Lower lobe of right lung (tissue), 2 donors: Measurements from ENCODE around the gene UBE2J2. TPM values are rescaled to one million over a fixed set of nuclear protein-coding genes. Genes with fewer than 3 reads are reported as not detected.

Source experiments
- ATAC-seq, 2 donors: fragments of 200-7000 bp; cut with Tn5 transposase; one replicate each; pipeline ENCODE4 v1.9.1; 2020 to 2022; ENCODE audit warnings: mild to moderate bottlenecking in 2 of 2, moderate library complexity in 2 of 2
- DNase-seq: peaks from one replicate; pipeline ENCODE4 v3.0.0-alpha.2; 2020
- H3K27ac ChIP-seq: fragments of 200-600 bp; one replicate; pipeline ENCODE4 v1.8.0; 2022
- H3K27me3 ChIP-seq: fragments of 200-600 bp; one replicate; pipeline ENCODE4 v1.8.0; 2022; ENCODE audit warnings: low read depth
- H3K36me3 ChIP-seq: fragments of 200-600 bp; one replicate; pipeline ENCODE4 v1.8.0; 2022; ENCODE audit warnings: mild to moderate bottlenecking
- H3K4me1 ChIP-seq: fragments of 200-600 bp; one replicate; pipeline ENCODE4 v1.8.0; 2022
- H3K4me3 ChIP-seq: fragments of 200-600 bp; one replicate; pipeline ENCODE4 v1.8.0; 2022; ENCODE audit warnings: mild to moderate bottlenecking
- H3K9me3 ChIP-seq: fragments of 200-600 bp; one replicate; pipeline ENCODE4 v1.8.0; 2022
- CTCF ChIP-seq: fragments of 200-600 bp; IDR thresholded peaks from one replicate; pipeline ENCODE4 v1.8.0; 2022; ENCODE audit warnings: antibody characterized with exemption, mild to moderate bottlenecking
- intact Hi-C: fragments of 100-400 bp; cut with DNase I; formaldehyde crosslinking; loops from one replicate; pipeline ENCODE4 v1.11.0; 2022
- total RNA-seq: library from RNA; stranded (reverse); fragmentation: NEBNext Ultra II Directional; extraction: Animal tissue kit (Norgen Biotek cat#: 25700); gene quantifications from one replicate; pipeline ENCODE4 v1.2.1, GENCODE V29; 2021
- donor health status: DM: no; HTN: yes; CAD: no; lungs with severe emphysema.

UBE2J2 gene
- total RNA-seq, 1 donor from 2014 or later, result 49.9 TPM

GRCh38 chr1:1228187-1228586 is 45.5 kb downstream of the UBE2J2 start:
- Histone ChIP-seq H3K36me3 (peaks cover 56% of the 10 kb centered on the region), H3K4me3 (no peak overlapping the region), H3K27ac (no peak overlapping the region), H3K4me1 (peaks cover 28% of the 10 kb centered on the region), H3K9me3 (no peaks in the 10 kb centered on the region), H3K27me3 (no peaks in the 10 kb centered on the region)
- ATAC-seq, result no peak
- intact Hi-C loops, result no loop called here
- no peak for DNase-seq
- TF ChIP-seq CTCF, result no peak

DNA sequence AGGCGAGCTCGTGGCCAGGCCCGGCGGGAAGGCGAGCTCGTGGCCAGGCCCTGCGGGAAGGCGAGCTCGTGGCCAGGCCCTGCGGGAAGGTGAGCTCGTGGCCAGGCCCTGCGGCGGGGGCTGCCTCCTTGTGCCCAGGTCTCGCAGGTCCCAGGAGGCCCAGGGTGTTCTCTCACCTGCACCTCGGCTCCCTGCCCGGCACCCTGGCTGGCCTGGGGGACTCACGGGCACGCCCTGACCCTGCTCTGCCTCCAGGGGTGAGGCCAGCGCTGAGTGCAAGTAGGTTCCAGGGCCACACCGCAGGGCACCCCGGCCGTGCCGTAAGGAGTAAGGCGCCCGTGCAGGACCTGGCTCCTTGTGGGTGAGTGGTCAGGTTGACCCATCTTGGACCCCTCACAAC is 46.3 kb downstream of the UBE2J2 start:
- peaks cover 21% of the 10 kb centered on the region for H3K4me1 ChIP-seq
- no peak overlapping the region for H3K4me3 ChIP-seq
- no peaks in the 10 kb centered on the region for H3K9me3 ChIP-seq
- no peak overlapping the region for H3K27ac ChIP-seq
- DNase-seq (no peak), ATAC-seq (no peak)
- intact Hi-C loops, result no loop called here
- no peak for TF ChIP-seq CTCF
- peaks cover 64% of the 10 kb centered on the region for H3K36me3 ChIP-seq
- H3K27me3 ChIP-seq, result no peaks in the 10 kb centered on the region

DNA sequence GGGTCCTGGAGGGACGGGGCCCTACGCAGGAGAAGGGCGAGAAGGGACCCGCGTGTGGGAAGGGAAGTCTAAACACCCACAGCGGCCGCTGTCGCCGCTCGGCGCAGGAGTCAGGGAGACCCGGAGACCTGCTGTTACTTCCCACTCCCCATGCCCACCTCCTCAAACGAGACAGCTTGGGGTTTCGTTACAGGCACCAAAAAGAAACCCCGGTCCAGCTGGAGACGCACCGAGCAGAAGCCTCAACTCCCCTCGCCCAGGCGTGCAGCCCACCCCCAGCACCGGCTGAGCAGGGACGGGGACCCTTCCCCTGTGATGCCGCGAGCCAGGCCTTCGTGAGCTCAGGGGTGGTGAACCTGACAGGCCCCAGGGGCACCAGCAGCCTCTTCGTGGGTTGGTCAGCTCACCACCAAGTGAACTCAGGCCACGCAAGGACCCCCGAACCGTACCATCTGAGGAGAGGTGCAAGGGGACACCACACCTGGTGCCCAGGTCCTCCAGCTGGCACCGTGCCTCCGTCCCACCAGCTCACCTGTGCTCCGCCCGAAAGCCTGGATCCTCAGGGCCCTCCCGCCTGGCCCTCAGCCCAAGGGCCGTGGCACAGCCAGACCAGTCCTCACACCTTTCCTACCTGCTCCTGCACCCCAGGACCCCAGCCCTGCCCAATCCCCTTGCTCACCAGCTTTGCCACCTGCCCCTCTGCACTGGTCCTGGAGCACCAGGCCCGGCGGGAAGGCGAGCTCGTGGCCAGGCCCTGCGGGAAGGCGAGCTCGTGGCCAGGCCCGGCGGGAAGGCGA is 46.9 kb downstream of the UBE2J2 start:
- H3K4me3 ChIP-seq, result no peak overlapping the region
- H3K27me3 ChIP-seq, result no peaks in the 10 kb centered on the region
- ATAC-seq, result no peak
- intact Hi-C loops, result no loop called here
- no peak for TF ChIP-seq CTCF
- DNase-seq, result no peak
- H3K9me3 ChIP-seq, result no peaks in the 10 kb centered on the region
- peaks cover 21% of the 10 kb centered on the region for H3K4me1 ChIP-seq
- H3K36me3 ChIP-seq, result peaks cover 70% of the 10 kb centered on the region
- no peak overlapping the region for H3K27ac ChIP-seq

- TF ChIP-seq CTCF, result no peak
- Histone ChIP-seq H3K9me3 (no peaks in the 10 kb centered on the region), H3K36me3 (peaks cover 79% of the 10 kb centered on the region), H3K27me3 (no peaks in the 10 kb centered on the region), H3K27ac (no peak overlapping the region), H3K4me1 (peaks cover 18% of the 10 kb centered on the region), H3K4me3 (no peak overlapping the region)
- ATAC-seq (no peak), DNase-seq (no peak)
- intact Hi-C loops, result no loop called here
Observed at GRCh38 chr1:1225913-1226312, 47.7 kb downstream of the UBE2J2 start.

GRCh38 chr1:1225238-1225845 is 48.3 kb downstream of the UBE2J2 start:
- no peaks in the 10 kb centered on the region for H3K27me3 ChIP-seq
- TF ChIP-seq CTCF, result no peak
- peaks cover 13% of the 10 kb centered on the region for H3K4me1 ChIP-seq
- H3K27ac ChIP-seq, result no peak overlapping the region
- H3K36me3 ChIP-seq, result peaks cover 85% of the 10 kb centered on the region
- no peaks in the 10 kb centered on the region for H3K9me3 ChIP-seq
- ATAC-seq (peak in 1 of 2 donors; percentile 57), DNase-seq (no peak)
- no peak overlapping the region for H3K4me3 ChIP-seq
- intact Hi-C loops, result no loop called here
